CD14-positive monocyte (primary cell): Measurements from ENCODE around the gene C2CD2. TPM values are rescaled to one million over a fixed set of nuclear protein-coding genes. Genes with fewer than 3 reads are reported as not detected.

Experiments used
- DNase-seq, 3 donors: peaks; one replicate each; pipeline ENCODE4 v3.0.0-alpha.2; 2011 to 2022
- H2AFZ ChIP-seq: 2 replicates; pipeline ENCODE4 v1.6.0; 2012; ENCODE audit warnings: mild to moderate bottlenecking, low read depth, low read length, inconsistent platforms; ENCODE audit not compliant: insufficient read depth, poor library complexity, severe bottlenecking
- H3K27ac ChIP-seq, 2 donors: 1 replicate in 1 of 2; 2 replicates in 1 of 2; pipeline ENCODE4 v1.5.1; 2012 to 2013; ENCODE audit warnings: low read length in 2 of 2, control low read depth in 1 of 2, inconsistent platforms in 1 of 2, low read depth in 1 of 2, mild to moderate bottlenecking in 1 of 2
- H3K27me3 ChIP-seq, 2 donors: one replicate each; pipeline versions ENCODE4 v1.6.0 to v1.6.1; 2011 to 2013; ENCODE audit warnings: low read length in 2 of 2; ENCODE audit not compliant: control insufficient read depth in 2 of 2, insufficient read depth in 2 of 2
- H3K36me3 ChIP-seq, 2 donors: replicated peaks in 1 of 2; 1 replicate in 1 of 2; 2 replicates in 1 of 2; pipeline versions ENCODE4 v1.5.1 to v1.6.1; 2012 to 2013; ENCODE audit warnings: low read length in 2 of 2, control low read depth in 1 of 2, inconsistent platforms in 1 of 2, mild to moderate bottlenecking in 1 of 2; ENCODE audit not compliant: insufficient read depth in 2 of 2, control insufficient read depth in 1 of 2
- H3K4me1 ChIP-seq, 2 donors: 1 replicate in 1 of 2; 2 replicates in 1 of 2; pipeline versions ENCODE4 v1.5.1 to v1.6.1; 2012 to 2013; ENCODE audit warnings: low read length in 2 of 2, control low read depth in 1 of 2, inconsistent platforms in 1 of 2, mild to moderate bottlenecking in 1 of 2, moderate library complexity in 1 of 2; ENCODE audit not compliant: insufficient read depth in 2 of 2, control insufficient read depth in 1 of 2
- H3K4me2 ChIP-seq: replicated peaks from 2 replicates; pipeline ENCODE3; 2012; ENCODE audit warnings: low read length, moderate library complexity, mild to moderate bottlenecking; ENCODE audit not compliant: poor library complexity, severe bottlenecking; ENCODE audit errors: extremely low read depth
- H3K4me3 ChIP-seq, 3 experiments: fragments of 200-600 bp in 1 of 3; sonication (generic) in 1 of 3; replicated peaks in 1 of 3; 1 replicate in 2 of 3; 2 replicates in 1 of 3; pipeline ENCODE4 v1.5.1; 2011 to 2013; ENCODE audit warnings: low read length in 3 of 3, mild to moderate bottlenecking in 3 of 3, control low read depth in 2 of 3, low read depth in 2 of 3, inconsistent platforms in 1 of 3, moderate library complexity in 1 of 3
- H3K79me2 ChIP-seq: 2 replicates; pipeline ENCODE4 v1.6.0; 2012; ENCODE audit warnings: mild to moderate bottlenecking, control low read depth, inconsistent platforms, low read length, moderate library complexity; ENCODE audit not compliant: insufficient read depth
- H3K9ac ChIP-seq: 2 replicates; pipeline ENCODE4 v1.6.0; 2017; ENCODE audit warnings: low read length, mild to moderate bottlenecking; ENCODE audit not compliant: insufficient read depth, poor library complexity, severe bottlenecking
- H3K9me3 ChIP-seq, 2 donors: replicated peaks in 1 of 2; 1 replicate in 1 of 2; 2 replicates in 1 of 2; pipeline versions ENCODE4 v1.5.1 to v1.6.1; 2012 to 2013; ENCODE audit warnings: low read length in 2 of 2, control low read depth in 1 of 2; ENCODE audit not compliant: control insufficient read depth in 1 of 2, insufficient read depth in 1 of 2
- H4K20me1 ChIP-seq: 2 replicates; pipeline ENCODE4 v1.6.0; 2012; ENCODE audit warnings: mild to moderate bottlenecking, low read length, control low read depth, moderate library complexity; ENCODE audit not compliant: insufficient read depth
- H3K27ac Mint-ChIP-seq, 7 donors: one replicate each; pipeline ENCODE4 v1.8.0; 2020; ENCODE audit warnings: mild to moderate bottlenecking in 7 of 7, mixed read lengths in 7 of 7, moderate library complexity in 6 of 7, inconsistent platforms in 2 of 7
- H3K27me3 Mint-ChIP-seq, 3 donors: one replicate each; pipeline ENCODE4 v1.8.0; 2021 to 2022; ENCODE audit warnings: low read depth in 3 of 3, mild to moderate bottlenecking in 3 of 3, mixed read lengths in 3 of 3, moderate library complexity in 3 of 3, inconsistent platforms in 1 of 3
- H3K36me3 Mint-ChIP-seq, 2 donors: one replicate each; pipeline ENCODE4 v1.8.0; 2020; ENCODE audit warnings: mixed read lengths in 2 of 2, inconsistent platforms in 1 of 2, mild to moderate bottlenecking in 1 of 2
- H3K4me1 Mint-ChIP-seq: one replicate; pipeline ENCODE4 v1.8.0; 2020; ENCODE audit warnings: mild to moderate bottlenecking, mixed read lengths
- H3K4me3 Mint-ChIP-seq, 2 donors: one replicate each; pipeline ENCODE4 v1.8.0; 2020; ENCODE audit warnings: mild to moderate bottlenecking in 2 of 2, mixed read lengths in 2 of 2, moderate library complexity in 1 of 2
- H3K9me3 Mint-ChIP-seq, 7 donors: one replicate each; pipeline ENCODE4 v1.8.0; 2020 to 2022; ENCODE audit warnings: mixed read lengths in 7 of 7, mild to moderate bottlenecking in 6 of 7, moderate library complexity in 6 of 7, inconsistent platforms in 2 of 7
- WGBS: methylation state at CpG from one replicate; pipeline ENCODE4 v1.1.5; 2013; ENCODE audit warnings: missing lambda C conversion rate; ENCODE audit not compliant: insufficient coverage; 5-methylcytosine and 5-hydroxymethylcytosine counted together
- intact Hi-C, 2 donors: fragments of 100-400 bp; cut with micrococcal nuclease; formaldehyde crosslinking; loops; one replicate each; pipeline versions ENCODE4 v1.15.0 to v1.15.1; 2023
- polyA plus RNA-seq, 3 donors: library from polyadenylated mRNA; depleted of rRNA in 1 of 3; unstranded in 2 of 3; stranded (reverse) in 1 of 3; fragments of 300-500 nt in 2 of 3; fragments of >200 nt in 1 of 3; fragmentation: Illumina TruSeq in 2 of 3; gene quantifications; 1 replicate in 2 of 3; 2 replicates in 1 of 3; pipeline ENCODE4 v1.2.3, GENCODE V29; 2012 to 2021
- TF ChIP-seq, protein P1 (sequence below): fragments of 200-600 bp; IDR thresholded peaks from one replicate; pipeline ENCODE4 v1.8.0; 2022; ENCODE audit warnings: antibody characterized with exemption, mild to moderate bottlenecking

Gene C2CD2
- polyA plus RNA-seq, 3 donors, result 1.4 to 17.0 (median 3.8) TPM

DNA sequence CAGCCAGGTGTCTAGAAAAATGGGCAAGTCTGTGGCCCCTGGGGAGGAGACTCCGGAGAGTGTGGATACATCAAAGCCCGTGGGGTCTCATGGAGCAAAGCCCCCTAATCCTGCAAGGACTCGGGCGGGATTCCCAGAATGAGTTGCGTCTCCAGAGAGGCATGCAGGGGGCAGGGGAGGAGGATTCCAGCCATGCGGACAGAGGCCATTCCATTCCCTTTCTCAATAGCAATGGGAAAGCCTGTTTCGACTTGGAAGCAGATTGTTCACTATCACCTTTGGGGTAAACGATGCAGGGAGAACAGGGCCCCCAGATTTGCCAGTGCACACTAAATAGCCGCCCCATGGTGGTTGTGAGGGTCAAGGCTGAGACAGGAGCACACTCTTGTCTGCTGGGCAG lies 59.3 kb downstream of the C2CD2 start:
- DNase-seq, result no peak
- no peak overlapping the region for H3K4me2 ChIP-seq
- H2AFZ ChIP-seq, result no peak overlapping the region
- TF ChIP-seq, protein P1, sequence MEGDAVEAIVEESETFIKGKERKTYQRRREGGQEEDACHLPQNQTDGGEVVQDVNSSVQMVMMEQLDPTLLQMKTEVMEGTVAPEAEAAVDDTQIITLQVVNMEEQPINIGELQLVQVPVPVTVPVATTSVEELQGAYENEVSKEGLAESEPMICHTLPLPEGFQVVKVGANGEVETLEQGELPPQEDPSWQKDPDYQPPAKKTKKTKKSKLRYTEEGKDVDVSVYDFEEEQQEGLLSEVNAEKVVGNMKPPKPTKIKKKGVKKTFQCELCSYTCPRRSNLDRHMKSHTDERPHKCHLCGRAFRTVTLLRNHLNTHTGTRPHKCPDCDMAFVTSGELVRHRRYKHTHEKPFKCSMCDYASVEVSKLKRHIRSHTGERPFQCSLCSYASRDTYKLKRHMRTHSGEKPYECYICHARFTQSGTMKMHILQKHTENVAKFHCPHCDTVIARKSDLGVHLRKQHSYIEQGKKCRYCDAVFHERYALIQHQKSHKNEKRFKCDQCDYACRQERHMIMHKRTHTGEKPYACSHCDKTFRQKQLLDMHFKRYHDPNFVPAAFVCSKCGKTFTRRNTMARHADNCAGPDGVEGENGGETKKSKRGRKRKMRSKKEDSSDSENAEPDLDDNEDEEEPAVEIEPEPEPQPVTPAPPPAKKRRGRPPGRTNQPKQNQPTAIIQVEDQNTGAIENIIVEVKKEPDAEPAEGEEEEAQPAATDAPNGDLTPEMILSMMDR, result no peak
- no peaks in the 10 kb centered on the region for H4K20me1 ChIP-seq
- peaks cover 14% of the 10 kb centered on the region for H3K4me1 Mint-ChIP-seq
- peaks cover 0 to 18% of the 10 kb centered on the region in 2 donors for H3K36me3 ChIP-seq
- H3K27ac ChIP-seq, result no peak overlapping the region
- no peaks in the 10 kb centered on the region for H3K27me3 ChIP-seq
- H3K9me3 ChIP-seq, result no peaks in the 10 kb centered on the region
- H3K4me3 Mint-ChIP-seq, result no peak overlapping the region
- 95% methylated on average over 8 of the region's 9 CpGs for WGBS
- H3K27ac Mint-ChIP-seq, result no peak overlapping the region
- H3K36me3 Mint-ChIP-seq, result peaks cover 25 to 32% of the 10 kb centered on the region in 2 donors
- peaks cover 0 to 3% (median 0%) of the 10 kb centered on the region in 3 donors for H3K27me3 Mint-ChIP-seq
- no peaks in the 10 kb centered on the region for H3K9me3 Mint-ChIP-seq
- no peaks in the 10 kb centered on the region for H3K79me2 ChIP-seq
- intact Hi-C loops, result no loop called here
- no peak overlapping the region for H3K9ac ChIP-seq
- peaks cover 0 to 2% of the 10 kb centered on the region in 2 donors for H3K4me1 ChIP-seq
- no peak overlapping the region for H3K4me3 ChIP-seq

DNA sequence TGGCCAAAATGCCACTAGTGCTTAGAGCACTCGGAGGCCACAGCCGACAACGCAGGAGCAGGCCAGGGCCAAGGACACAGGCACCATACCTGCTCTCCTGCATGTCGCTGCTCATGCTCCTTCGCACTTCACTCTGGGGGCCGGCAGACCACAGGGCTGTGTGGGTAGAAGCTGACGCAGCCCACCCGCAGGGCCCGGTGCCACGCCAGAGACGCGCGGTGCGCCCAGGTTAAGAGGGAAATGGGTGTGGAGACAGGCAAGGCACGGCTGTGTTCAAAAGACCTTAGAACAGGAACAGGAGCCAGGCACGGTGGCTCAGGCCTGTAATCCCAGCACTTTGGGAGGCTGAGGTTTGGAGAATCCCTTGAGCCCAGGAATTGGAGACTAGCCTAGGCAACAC lies 61.1 kb downstream of the C2CD2 start:
- intact Hi-C loops, result no loop called here
- DNase-seq, result no peak
- 98% methylated on average over 16 of the region's 16 CpGs for WGBS
- no peaks in the 10 kb centered on the region for H3K27me3 ChIP-seq
- no peak overlapping the region for H2AFZ ChIP-seq
- Mint-ChIP-seq H3K4me3 (no peak overlapping the region), H3K9me3 (no peaks in the 10 kb centered on the region), H3K27me3 (peaks cover 0 to 1% (median 0%) of the 10 kb centered on the region in 3 donors), H3K36me3 (peaks cover 23% of the 10 kb centered on the region in 2 donors), H3K27ac (no peak overlapping the region), H3K4me1 (peaks cover 16% of the 10 kb centered on the region)
- no peaks in the 10 kb centered on the region for H3K9me3 ChIP-seq
- H3K4me1 ChIP-seq, result peaks cover 0 to 3% of the 10 kb centered on the region in 2 donors
- no peak overlapping the region for H3K4me2 ChIP-seq
- H4K20me1 ChIP-seq, result no peaks in the 10 kb centered on the region
- no peak overlapping the region for H3K27ac ChIP-seq
- TF ChIP-seq, protein P1, result no peak
- no peaks in the 10 kb centered on the region for H3K79me2 ChIP-seq
- no peak overlapping the region for H3K9ac ChIP-seq
- no peak overlapping the region for H3K4me3 ChIP-seq
- H3K36me3 ChIP-seq, result peaks cover 0 to 26% of the 10 kb centered on the region in 2 donors
